GM12878 (cell line): ENCODE results near the gene ITGA2. TPM values are rescaled to one million over a fixed set of nuclear protein-coding genes. Genes with fewer than 3 reads are reported as not detected.
A peak's percentile ranks its signal among the peaks of the same experiment; 100 is the strongest.

ENCODE experiments used
- ATAC-seq: fragments of 200-7000 bp; cut with Tn5 transposase; 3 replicates; pipeline ENCODE4 v1.9.1; 2020; ENCODE audit warnings: mild to moderate bottlenecking, moderate library complexity
- BruUV-seq: library from RNA; stranded (reverse); fragments of 400-500 nt; replicated peaks from 2 replicates; lab custom pipeline; 2021; lab: Mats Ljungman, UMichigan
- CTCF ChIA-PET: fragments of 300-600 bp; sonication (Branson Sonifier 250); formaldehyde crosslinking; extraction: SDS; loops from one replicate; lab custom pipeline; 2021; ENCODE audit warnings: inconsistent platforms; lab: Yijun Ruan, JAX
- POLR2A ChIA-PET: fragments of 350-600 bp; formaldehyde crosslinking; extraction: SDS; loops from one replicate; lab custom pipeline; 2021; ENCODE audit warnings: inconsistent platforms; lab: Charles Lee
- RAD21 ChIA-PET: fragments of 300-600 bp; sonication (Branson Sonifier 250); formaldehyde crosslinking; loops from one replicate; lab custom pipeline; 2023; ENCODE audit warnings: antibody characterized with exemption; ENCODE audit not compliant: unreplicated experiment; lab: Charles Lee
- SMC1A ChIA-PET: fragments of 300-600 bp; sonication (Branson Sonifier 250); formaldehyde crosslinking; loops from one replicate; lab custom pipeline; 2023; ENCODE audit not compliant: unreplicated experiment, uncharacterized antibody; lab: Charles Lee
- DNase-seq: peaks from one replicate; pipeline ENCODE4 v3.0.0-alpha.2; 2011; ENCODE audit warnings: low read depth, low spot score
- FAIRE-seq: peaks from 3 replicates; lab custom pipeline; 2011; peaks lifted over from hg19 to GRCh38; lab: Jason Lieb, UNC
- H2AFZ ChIP-seq: 2 replicates; pipeline ENCODE4 v1.6.0; 2011; ENCODE audit warnings: low read depth, low read length, control low read depth; ENCODE audit not compliant: control insufficient read depth
- H3K27ac ChIP-seq: 2 replicates; pipeline ENCODE4 v1.5.1; 2011; ENCODE audit warnings: control low read depth; ENCODE audit not compliant: control insufficient read depth, insufficient read depth
- H3K27me3 ChIP-seq, 2 experiments: replicated peaks in 1 of 2; 2 replicates each; pipeline versions ENCODE4 v1.6.0 to v1.6.1; 2011; ENCODE audit warnings: low read length in 1 of 2; ENCODE audit not compliant: control insufficient read depth in 2 of 2, insufficient read depth in 2 of 2
- H3K36me3 ChIP-seq, 2 experiments: 2 replicates each; pipeline ENCODE4 v1.5.1; 2011; ENCODE audit warnings: low read length in 1 of 2; ENCODE audit not compliant: control insufficient read depth in 2 of 2, insufficient read depth in 2 of 2
- H3K4me1 ChIP-seq: 2 replicates; pipeline ENCODE4 v1.6.1; 2011; ENCODE audit warnings: mild to moderate bottlenecking, low read length, moderate library complexity, mixed read lengths; ENCODE audit not compliant: control insufficient read depth, insufficient read depth
- H3K4me2 ChIP-seq: 2 replicates; pipeline ENCODE4 v1.6.0; 2011; ENCODE audit warnings: control low read depth; ENCODE audit not compliant: control insufficient read depth, insufficient read depth
- H3K4me3 ChIP-seq: fragments of 200-600 bp; sonication (generic); 2 replicates; pipeline ENCODE4 v1.5.1; 2016
- H3K79me2 ChIP-seq: 2 replicates; pipeline ENCODE4 v1.6.0; 2011; ENCODE audit warnings: low read length; ENCODE audit not compliant: control insufficient read depth, insufficient read depth
- H3K9ac ChIP-seq: 2 replicates; pipeline ENCODE4 v1.8.0; 2011; ENCODE audit warnings: low read length, control low read depth, mixed read lengths; ENCODE audit not compliant: control insufficient read depth, insufficient read depth
- H3K9me3 ChIP-seq: replicated peaks from 3 replicates; pipeline ENCODE4 v1.5.1; 2011; ENCODE audit warnings: mild to moderate bottlenecking, low read length; ENCODE audit not compliant: control insufficient read depth, insufficient read depth
- H4K20me1 ChIP-seq: 2 replicates; pipeline ENCODE4 v1.6.0; 2011; ENCODE audit not compliant: control insufficient read depth, insufficient read depth
- BCL3 ChIP-seq: IDR thresholded peaks from 2 replicates; pipeline ENCODE4 v1.6.1; 2011; ENCODE audit warnings: borderline replicate concordance, low read depth, mild to moderate bottlenecking, moderate library complexity, low read length; ENCODE audit not compliant: insufficient read depth, poor library complexity, severe bottlenecking
- CHD1 ChIP-seq: IDR thresholded peaks from 2 replicates; pipeline ENCODE4 v1.6.1; 2012; ENCODE audit warnings: low read depth, low read length, improper control_type of control experiment
- CREM ChIP-seq: IDR thresholded peaks from 2 replicates; pipeline ENCODE4 v1.6.1; 2014; ENCODE audit warnings: antibody characterized with exemption, low read depth
- EZH2 ChIP-seq: IDR thresholded peaks from 2 replicates; pipeline ENCODE4 v1.6.1; 2012; ENCODE audit warnings: low read depth, mild to moderate bottlenecking, control low read depth, inconsistent platforms, low read length, borderline replicate concordance; ENCODE audit not compliant: control insufficient read depth
- GATAD2B ChIP-seq: fragments of 450-650 bp; conservative IDR thresholded peaks from 2 replicates; pipeline ENCODE4 v1.6.1; 2017; ENCODE audit warnings: low read depth, mild to moderate bottlenecking, moderate library complexity
- IKZF1 ChIP-seq: fragments of 450-650 bp; conservative IDR thresholded peaks from 2 replicates; pipeline ENCODE4 v1.6.1; 2017; ENCODE audit warnings: antibody characterized with exemption, mild to moderate bottlenecking
- IKZF2 ChIP-seq, 2 experiments: fragments of 450-650 bp; IDR thresholded peaks; 2 replicates each; pipeline ENCODE4 v1.6.1; 2017; ENCODE audit warnings: mild to moderate bottlenecking in 2 of 2, moderate library complexity in 2 of 2
- SUZ12 ChIP-seq: fragments of 200-600 bp; sonication (generic); IDR thresholded peaks from one replicate; pipeline ENCODE4 v1.6.1; 2018; ENCODE audit warnings: antibody characterized with exemption, mild to moderate bottlenecking; ENCODE audit not compliant: unreplicated experiment
- TARDBP ChIP-seq: IDR thresholded peaks from 2 replicates; pipeline ENCODE4 v1.6.1; 2016; ENCODE audit warnings: borderline replicate concordance
- WGBS: methylation state at CpG from one replicate; pipeline ENCODE4 v1.1.6; 2016; ENCODE audit warnings: low lambda C conversion rate; ENCODE audit not compliant: insufficient replicate concordance, insufficient coverage; ENCODE audit errors: missing lambda C conversion rate; 5-methylcytosine and 5-hydroxymethylcytosine counted together
- in situ Hi-C: fragments of 300-500 bp; cut with MboI; formaldehyde crosslinking; loops from 9 replicates; pipeline ENCODE4 v1.14.3; 2018; ENCODE audit warnings: mixed read lengths
- intact Hi-C: fragments of 100-400 bp; cut with micrococcal nuclease; formaldehyde crosslinking; loops from one replicate; pipeline ENCODE4 v1.14.2; 2022; ENCODE audit not compliant: unreplicated experiment
- polyA plus RNA-seq, 11 experiments: library from polyadenylated mRNA; depleted of rRNA in 4 of 11; unstranded in 6 of 11; stranded (reverse) in 5 of 11; fragments of >200 nt; fragmentation: Nextera tagmentation in 4 of 11; fragmentation: Illumina TruSeq in 1 of 11; extraction: Ambion mirVana in 4 of 11; extraction: Trizol in 1 of 11; gene quantifications; 1 replicate in 1 of 11; 2 replicates in 10 of 11; pipeline versions ENCODE4 v1.2.1 to v1.2.3, GENCODE V29; 2011 to 2016; ENCODE audit warnings: inconsistent platforms in 2 of 11, missing spikeins in 2 of 11, low read depth in 1 of 11
- total RNA-seq, 4 experiments: library from RNA; depleted of rRNA in 3 of 4; stranded (reverse); fragments of >200 nt in 3 of 4; fragmentation: Illumina TruSeq in 1 of 4; extraction: Trizol in 1 of 4; gene quantifications; 2 replicates each; pipeline versions ENCODE4 v1.2.1 to v1.2.3, GENCODE V29; 2013 to 2021

Gene ITGA2
- total and polyA plus RNA-seq, 10 of the 15 experiments (the other 5 are each of a cell fraction or from before 2014, with no cell fraction given): under 0.01 to 0.13 (median 0.03) TPM; not detected in 6

GRCh38 chr5:52987711-52988331 is 1.3 kb upstream of the ITGA2 start:
- no peaks in the 10 kb centered on the region for H3K4me1 ChIP-seq
- H3K4me2 ChIP-seq: no peak overlapping the region
- no peaks in the 10 kb centered on the region for H3K79me2 ChIP-seq
- H3K27me3 ChIP-seq: peaks cover 10 to 25% of the 10 kb centered on the region in 2 experiments
- ChIA-PET SMC1A (interaction anchor here (2.0 kb wide), 1 partner anchor 39 kb away, joined by 7 read pairs; no protein-coding TSS in a partner anchor), CTCF (no interaction called here), POLR2A (no interaction called here), RAD21 (no interaction called here)
- H3K36me3 ChIP-seq: no peaks in the 10 kb centered on the region
- no peak for FAIRE-seq
- H3K9ac ChIP-seq: no peak overlapping the region
- H3K9me3 ChIP-seq: no peaks in the 10 kb centered on the region
- no peak for ATAC-seq
- 18% methylated on average over 4 of the region's 4 CpGs for WGBS
- no peak overlapping the region for H3K27ac ChIP-seq
- in situ Hi-C loops (no loop called here), intact Hi-C loops (no loop called here)
- no peak overlapping the region for H2AFZ ChIP-seq
- BruUV-seq: no TSS peak
- H3K4me3 ChIP-seq: no peak overlapping the region
- H4K20me1 ChIP-seq: no peaks in the 10 kb centered on the region
- TF ChIP-seq CREM (no peak), CHD1 (no peak), TARDBP (no peak), GATAD2B (no peak)
- DNase-seq: no peak

GRCh38 chr5:52988335-52989024 is 672 bp upstream of the ITGA2 start:
- TF ChIP-seq SUZ12 (peak; percentile 84), EZH2 (0 out of 2 replicates have a peak, but pooled peaks have one; percentile 64), BCL3 (no peak), IKZF2 (IDR thresholded peaks at IDR 0.05) (no peak), IKZF1 (0 out of 2 replicates have a peak, but pooled peaks have one; percentile 6)
- no peaks in the 10 kb centered on the region for H3K9me3 ChIP-seq
- DNase-seq (no peak), FAIRE-seq (no peak), ATAC-seq (no peak; the same call in 2 of the 3 replicates)
- no peak overlapping the region for H2AFZ ChIP-seq
- intact Hi-C loops (no loop called here), in situ Hi-C loops (no loop called here)
- H3K4me1 ChIP-seq: no peaks in the 10 kb centered on the region
- no peaks in the 10 kb centered on the region for H4K20me1 ChIP-seq
- peaks cover 10 to 25% of the 10 kb centered on the region in 2 experiments for H3K27me3 ChIP-seq
- ChIA-PET CTCF (no interaction called here), SMC1A (interaction anchor here (2.0 kb wide), 1 partner anchor 39 kb away, joined by 7 read pairs; no protein-coding TSS in a partner anchor), RAD21 (no interaction called here), POLR2A (no interaction called here)
- no peaks in the 10 kb centered on the region for H3K79me2 ChIP-seq
- WGBS: 8% methylated on average over 15 of the region's 16 CpGs
- no peaks in the 10 kb centered on the region for H3K36me3 ChIP-seq
- no TSS peak for BruUV-seq
- H3K27ac ChIP-seq: no peak overlapping the region
- H3K4me2 ChIP-seq: peak overlapping the region; percentile 83; the same call in 1 of the 2 replicates
- no peak overlapping the region for H3K9ac ChIP-seq
- no peak overlapping the region; the same call in 1 of the 2 replicates for H3K4me3 ChIP-seq
